ACC112 (cell line): ENCODE measurements around the gene NPHP4.
"Not testable (repeated sequence)": the region's sequence is repeated elsewhere in the genome, so short reads cannot be mapped to it uniquely, and the experiment has no call there.

Source experiments
- H2AFZ ChIP-seq: fragments of 200-600 bp; sonication (generic); one replicate; pipeline ENCODE4 v1.6.0; 2017; ENCODE audit warnings: antibody characterized with exemption, low read length; ENCODE audit not compliant: unreplicated experiment
- H3K27ac ChIP-seq: fragments of 200-600 bp; sonication (generic); 2 replicates; pipeline ENCODE4 v1.5.1; 2014; ENCODE audit warnings: low read depth, mild to moderate bottlenecking, antibody characterized with exemption, low read length, moderate library complexity
- H3K27me3 ChIP-seq: fragments of 200-600 bp; sonication (generic); 2 replicates; pipeline ENCODE4 v1.6.1; 2014; ENCODE audit warnings: mild to moderate bottlenecking, antibody characterized with exemption, low read length, moderate library complexity, mixed read lengths; ENCODE audit not compliant: insufficient read depth
- H3K36me3 ChIP-seq: fragments of 200-600 bp; sonication (generic); 2 replicates; pipeline ENCODE4 v1.6.1; 2016; ENCODE audit warnings: mild to moderate bottlenecking, antibody characterized with exemption, low read length, moderate library complexity, mixed read lengths; ENCODE audit not compliant: insufficient read depth
- H3K4me1 ChIP-seq: fragments of 200-600 bp; sonication (generic); one replicate; pipeline ENCODE4 v1.6.1; 2016; ENCODE audit warnings: low read length, mixed read lengths; ENCODE audit not compliant: insufficient read depth, unreplicated experiment, control insufficient read depth
- H3K4me3 ChIP-seq: fragments of 200-600 bp; sonication (generic); 2 replicates; pipeline ENCODE4 v1.5.1; 2014; ENCODE audit warnings: mild to moderate bottlenecking, low read depth, low read length
- H3K79me2 ChIP-seq: fragments of 200-600 bp; sonication (generic); one replicate; pipeline ENCODE4 v1.6.0; 2016; ENCODE audit warnings: low read length; ENCODE audit not compliant: control insufficient read depth, unreplicated experiment, insufficient read depth

The NPHP4 gene

GRCh38 chr1:5926686-5927435 is 65.4 kb downstream of the NPHP4 start:
- H3K4me1 ChIP-seq: no peaks in the 10 kb centered on the region
- no peak overlapping the region for H3K27ac ChIP-seq
- no peak overlapping the region for H2AFZ ChIP-seq
- 0 out of 2 replicates have a peak, but pooled peaks cover 7% of the 10 kb centered on the region for H3K36me3 ChIP-seq
- H3K4me3 ChIP-seq: no peak overlapping the region
- no peaks in the 10 kb centered on the region for H3K79me2 ChIP-seq
- no peaks in the 10 kb centered on the region for H3K27me3 ChIP-seq

- H3K4me3 ChIP-seq, H3K27ac ChIP-seq, H3K27me3 ChIP-seq, H2AFZ ChIP-seq, H3K79me2 ChIP-seq, H3K36me3 ChIP-seq, H3K4me1 ChIP-seq: not testable (repeated sequence)
Observed at GRCh38 chr1:5922700-5923330, 69.4 kb downstream of the NPHP4 start.

GRCh38 chr1:5921671-5922070 is 70.6 kb downstream of the NPHP4 start:
- Histone ChIP-seq H3K27ac (no peak overlapping the region), H2AFZ (no peak overlapping the region), H3K27me3 (no peaks in the 10 kb centered on the region), H3K4me3 (no peak overlapping the region), H3K4me1 (no peaks in the 10 kb centered on the region), H3K36me3 (no peaks in the 10 kb centered on the region), H3K79me2 (no peaks in the 10 kb centered on the region)

GRCh38 chr1:5921129-5921528 is 71.1 kb downstream of the NPHP4 start:
- Histone ChIP-seq H3K27me3 (no peaks in the 10 kb centered on the region), H2AFZ (no peak overlapping the region)

GRCh38 chr1:5920201-5920600 is 72.0 kb downstream of the NPHP4 start:
- Histone ChIP-seq H3K4me3 (no peak overlapping the region), H2AFZ (no peak overlapping the region), H3K79me2 (no peaks in the 10 kb centered on the region)

More at GRCh38 chr1:5921129-5921528, 71.1 kb downstream of the NPHP4 start:
- no peaks in the 10 kb centered on the region for H3K79me2 ChIP-seq
- no peaks in the 10 kb centered on the region for H3K36me3 ChIP-seq
- H3K4me1 ChIP-seq: no peaks in the 10 kb centered on the region
- H3K4me3 ChIP-seq: no peak overlapping the region
- H3K27ac ChIP-seq: no peak overlapping the region

GRCh38 chr1:5918275-5918649 is 74.0 kb downstream of the NPHP4 start:
- Histone ChIP-seq H3K4me1 (no peaks in the 10 kb centered on the region), H2AFZ (no peak overlapping the region), H3K27ac (no peak overlapping the region), H3K4me3 (no peak overlapping the region), H3K36me3 (no peaks in the 10 kb centered on the region), H3K27me3 (no peaks in the 10 kb centered on the region), H3K79me2 (no peaks in the 10 kb centered on the region)

More at GRCh38 chr1:5920201-5920600, 72.0 kb downstream of the NPHP4 start:
- no peaks in the 10 kb centered on the region for H3K36me3 ChIP-seq
- H3K27me3 ChIP-seq: no peaks in the 10 kb centered on the region
- no peak overlapping the region for H3K27ac ChIP-seq
- H3K4me1 ChIP-seq: no peaks in the 10 kb centered on the region

- H2AFZ ChIP-seq: no peak overlapping the region
- H3K4me1 ChIP-seq: no peaks in the 10 kb centered on the region
- H3K4me3 ChIP-seq: no peak overlapping the region
- H3K27ac ChIP-seq: no peak overlapping the region
- no peaks in the 10 kb centered on the region for H3K27me3 ChIP-seq
- no peaks in the 10 kb centered on the region for H3K36me3 ChIP-seq
- H3K79me2 ChIP-seq: no peaks in the 10 kb centered on the region
Observed at GRCh38 chr1:5917591-5918274, 74.5 kb downstream of the NPHP4 start.

GRCh38 chr1:5917281-5917590 is 75.0 kb downstream of the NPHP4 start:
- H3K27me3 ChIP-seq: no peaks in the 10 kb centered on the region
- H3K79me2 ChIP-seq: no peaks in the 10 kb centered on the region
- no peak overlapping the region for H2AFZ ChIP-seq
- H3K27ac ChIP-seq: no peak overlapping the region
- no peak overlapping the region for H3K4me3 ChIP-seq
- no peaks in the 10 kb centered on the region for H3K4me1 ChIP-seq
- no peaks in the 10 kb centered on the region for H3K36me3 ChIP-seq

- Histone ChIP-seq H2AFZ (no peak overlapping the region), H3K4me3 (no peak overlapping the region), H3K4me1 (no peaks in the 10 kb centered on the region), H3K27ac (no peak overlapping the region), H3K79me2 (no peaks in the 10 kb centered on the region), H3K36me3 (no peaks in the 10 kb centered on the region), H3K27me3 (no peaks in the 10 kb centered on the region)
Observed at GRCh38 chr1:5916572-5917280, 75.5 kb downstream of the NPHP4 start.

- H2AFZ ChIP-seq: no peak overlapping the region
- H3K79me2 ChIP-seq: no peaks in the 10 kb centered on the region
- H3K27ac ChIP-seq: no peak overlapping the region
- H3K4me3 ChIP-seq: no peak overlapping the region
- no peaks in the 10 kb centered on the region for H3K27me3 ChIP-seq
- H3K4me1 ChIP-seq: no peaks in the 10 kb centered on the region
- no peaks in the 10 kb centered on the region for H3K36me3 ChIP-seq
Observed at GRCh38 chr1:5915587-5916571, 76.3 kb downstream of the NPHP4 start.
